T-helper 1 cell treated with Interleukin-12 subunit alpha and Interleukin-12 subunit beta and Interleukin-4 antibody, amounts not matched to agents 30 μg/mL and 1 μg/mL, for 36 hours (primary cell): ENCODE measurements around the gene ST8SIA6.

Experiments used
- H3K27ac Mint-ChIP-seq: one replicate; pipeline ENCODE4 v1.8.0; 2021; ENCODE audit warnings: mild to moderate bottlenecking, mixed read lengths
- H3K27me3 Mint-ChIP-seq: one replicate; pipeline ENCODE4 v1.8.0; 2021; ENCODE audit warnings: low read depth, mixed read lengths
- H3K36me3 Mint-ChIP-seq: one replicate; pipeline ENCODE4 v1.8.0; 2021; ENCODE audit warnings: low read depth, mixed read lengths
- H3K4me1 Mint-ChIP-seq: one replicate; pipeline ENCODE4 v1.8.0; 2021; ENCODE audit warnings: low read depth, mixed read lengths
- H3K4me3 Mint-ChIP-seq: one replicate; pipeline ENCODE4 v1.8.0; 2021; ENCODE audit warnings: mild to moderate bottlenecking, moderate library complexity, mixed read lengths
- H3K9me3 Mint-ChIP-seq: one replicate; pipeline ENCODE4 v1.8.0; 2021; ENCODE audit warnings: mixed read lengths

ST8SIA6 gene

DNA sequence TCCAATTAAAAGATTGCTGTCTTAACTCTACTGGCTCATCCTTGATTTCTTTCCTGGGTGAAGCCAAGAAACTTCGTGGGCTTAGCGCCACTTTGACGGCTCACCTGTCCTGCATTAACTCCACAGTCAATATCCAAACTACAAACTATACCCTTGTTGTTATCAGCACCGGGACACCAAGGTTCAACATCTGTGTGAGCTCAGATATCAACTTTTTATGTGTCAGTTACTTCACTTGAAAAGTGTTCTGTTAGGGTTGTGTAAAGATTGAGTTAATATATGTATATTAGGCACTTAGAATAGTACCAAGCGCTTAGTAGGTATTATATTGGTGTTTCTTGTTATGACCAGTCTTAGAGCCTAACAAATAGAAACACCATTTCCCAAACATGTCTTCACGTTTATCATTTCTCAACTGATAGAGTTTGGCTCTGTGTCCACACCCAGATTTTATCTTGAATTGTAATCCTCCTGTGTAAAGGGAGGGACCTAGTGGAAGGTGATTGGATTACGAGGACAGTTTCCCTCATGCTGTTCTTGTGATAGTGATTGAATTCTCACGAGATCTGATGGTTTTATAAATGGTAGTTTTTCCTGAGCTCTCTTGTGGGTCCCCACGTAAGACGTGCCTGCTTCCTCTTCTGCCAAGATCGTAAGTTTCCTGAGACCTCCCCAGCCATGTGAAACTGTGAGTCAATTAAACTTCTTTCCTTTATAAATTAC is 19.0 kb upstream of the ST8SIA6 start:
- Mint-ChIP-seq H3K27ac (no peak overlapping the region), H3K4me1 (peaks cover 3% of the 10 kb centered on the region), H3K9me3 (peaks cover 4% of the 10 kb centered on the region), H3K36me3 (peaks cover 2% of the 10 kb centered on the region), H3K27me3 (peaks cover 27% of the 10 kb centered on the region), H3K4me3 (no peak overlapping the region)

GRCh38 chr10:17472481-17473227 is 18.3 kb upstream of the ST8SIA6 start:
- Mint-ChIP-seq H3K27ac (no peak overlapping the region), H3K36me3 (peaks cover 2% of the 10 kb centered on the region), H3K4me1 (peaks cover 3% of the 10 kb centered on the region)

GRCh38 chr10:17470246-17470645 is 15.9 kb upstream of the ST8SIA6 start:
- Mint-ChIP-seq H3K36me3 (peaks cover 2% of the 10 kb centered on the region), H3K4me3 (no peak overlapping the region), H3K9me3 (peaks cover 4% of the 10 kb centered on the region), H3K27me3 (peaks cover 30% of the 10 kb centered on the region), H3K27ac (no peak overlapping the region), H3K4me1 (peaks cover 3% of the 10 kb centered on the region)

More at GRCh38 chr10:17472481-17473227, 18.3 kb upstream of the ST8SIA6 start:
- no peak overlapping the region for H3K4me3 Mint-ChIP-seq
- H3K27me3 Mint-ChIP-seq: peaks cover 29% of the 10 kb centered on the region
- peaks cover 4% of the 10 kb centered on the region for H3K9me3 Mint-ChIP-seq

GRCh38 chr10:17465328-17466125 is 11.1 kb upstream of the ST8SIA6 start:
- no peaks in the 10 kb centered on the region for H3K4me1 Mint-ChIP-seq
- peaks cover 33% of the 10 kb centered on the region for H3K27me3 Mint-ChIP-seq
- peaks cover 4% of the 10 kb centered on the region for H3K9me3 Mint-ChIP-seq

DNA sequence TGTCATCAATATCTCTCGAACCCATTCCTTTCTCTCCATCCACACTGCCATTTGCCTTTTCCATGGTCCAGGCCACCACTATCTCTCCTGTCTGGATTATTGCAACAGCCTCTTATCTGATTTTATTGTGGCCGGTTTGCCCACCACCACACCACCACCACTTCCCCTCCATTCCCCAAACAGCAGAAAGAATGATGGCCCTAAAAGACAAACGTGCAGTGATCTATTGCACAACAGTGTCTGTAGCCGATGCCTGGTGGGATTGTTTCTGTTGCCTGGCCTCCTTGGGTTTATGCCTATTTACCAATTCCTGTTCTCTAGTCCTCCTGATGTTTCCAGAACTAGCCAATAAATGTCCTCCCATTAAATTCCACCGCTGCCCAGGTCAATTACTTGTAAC is 10.2 kb upstream of the ST8SIA6 start:
- Mint-ChIP-seq H3K36me3 (no peaks in the 10 kb centered on the region), H3K4me3 (no peak overlapping the region), H3K27ac (no peak overlapping the region), H3K4me1 (no peaks in the 10 kb centered on the region), H3K27me3 (peaks cover 30% of the 10 kb centered on the region), H3K9me3 (no peaks in the 10 kb centered on the region)

More at GRCh38 chr10:17465328-17466125, 11.1 kb upstream of the ST8SIA6 start:
- peaks cover 2% of the 10 kb centered on the region for H3K36me3 Mint-ChIP-seq
- H3K27ac Mint-ChIP-seq: no peak overlapping the region
- H3K4me3 Mint-ChIP-seq: no peak overlapping the region

GRCh38 chr10:17460756-17461155 is 6.4 kb upstream of the ST8SIA6 start:
- Mint-ChIP-seq H3K4me1 (no peaks in the 10 kb centered on the region), H3K9me3 (no peaks in the 10 kb centered on the region), H3K36me3 (no peaks in the 10 kb centered on the region), H3K4me3 (no peak overlapping the region), H3K27ac (no peak overlapping the region), H3K27me3 (peaks cover 30% of the 10 kb centered on the region)

GRCh38 chr10:17457083-17457482 is 2.7 kb upstream of the ST8SIA6 start:
- H3K27ac Mint-ChIP-seq: no peak overlapping the region

DNA sequence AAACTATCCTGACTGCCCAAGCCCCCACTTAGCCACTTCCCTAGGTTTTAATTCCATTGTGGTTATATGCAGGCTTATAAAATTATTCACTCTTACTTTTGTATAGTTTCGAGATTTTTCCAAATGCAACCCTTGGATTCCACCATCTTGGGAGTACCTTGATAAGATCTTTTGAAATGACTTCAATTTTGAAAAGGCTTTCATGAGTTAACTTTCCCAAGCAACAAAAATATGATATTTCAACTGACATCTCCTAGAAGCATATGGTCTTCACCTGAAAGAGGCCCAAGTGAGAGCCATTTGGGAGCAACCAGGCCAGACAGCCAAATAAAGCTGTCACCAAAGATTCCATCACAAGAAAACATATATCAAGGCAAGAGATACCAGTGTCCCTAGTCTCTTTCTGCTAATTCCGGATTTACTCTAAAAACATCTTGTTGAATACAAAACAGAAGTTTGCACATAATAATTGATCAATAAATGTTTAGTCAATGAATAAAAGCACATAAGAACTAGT is 1.7 kb upstream of the ST8SIA6 start:
- Mint-ChIP-seq H3K27ac (no peak overlapping the region), H3K36me3 (no peaks in the 10 kb centered on the region), H3K9me3 (no peaks in the 10 kb centered on the region), H3K27me3 (peaks cover 49% of the 10 kb centered on the region), H3K4me3 (no peak overlapping the region), H3K4me1 (peaks cover 12% of the 10 kb centered on the region)

More at GRCh38 chr10:17457083-17457482, 2.7 kb upstream of the ST8SIA6 start:
- Mint-ChIP-seq H3K27me3 (peaks cover 39% of the 10 kb centered on the region), H3K9me3 (no peaks in the 10 kb centered on the region), H3K36me3 (no peaks in the 10 kb centered on the region), H3K4me1 (peaks cover 12% of the 10 kb centered on the region), H3K4me3 (no peak overlapping the region)

DNA sequence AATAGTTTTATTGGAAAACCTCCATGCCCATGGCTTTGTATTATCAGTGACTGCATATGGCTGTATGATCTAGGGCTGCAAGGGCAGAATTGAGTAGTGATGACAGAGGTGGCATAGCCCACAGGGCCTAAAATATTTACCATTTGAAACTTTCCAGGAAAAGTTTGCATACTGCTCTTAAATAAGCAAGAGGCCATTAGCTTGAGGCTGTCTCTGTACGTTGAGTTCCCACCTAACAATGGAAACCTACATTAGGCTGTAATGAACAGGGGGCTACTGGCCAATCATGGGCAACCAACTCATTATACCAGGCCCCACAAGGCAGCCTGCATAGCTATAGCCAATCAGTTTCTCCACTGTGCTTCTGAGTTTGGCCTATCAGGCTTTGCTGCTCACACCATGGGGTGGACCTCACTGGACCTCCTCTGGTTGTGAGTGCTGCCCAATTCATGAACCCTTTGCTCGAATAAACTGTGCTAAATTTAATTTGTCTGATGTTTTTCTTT is 673 bp upstream of the ST8SIA6 start:
- peaks cover 54% of the 10 kb centered on the region for H3K27me3 Mint-ChIP-seq
- peak overlapping the region; percentile 59 for H3K27ac Mint-ChIP-seq
- H3K4me3 Mint-ChIP-seq: peak overlapping the region; percentile 77
- peaks cover 12% of the 10 kb centered on the region for H3K4me1 Mint-ChIP-seq
- peaks cover 3% of the 10 kb centered on the region for H3K36me3 Mint-ChIP-seq
- H3K9me3 Mint-ChIP-seq: no peaks in the 10 kb centered on the region

- peak overlapping the region; percentile 32 for H3K27ac Mint-ChIP-seq
- peak overlapping the region; percentile 81 for H3K4me3 Mint-ChIP-seq
- H3K27me3 Mint-ChIP-seq: peaks cover 58% of the 10 kb centered on the region
- peaks cover 8% of the 10 kb centered on the region for H3K9me3 Mint-ChIP-seq
- peaks cover 12% of the 10 kb centered on the region for H3K4me1 Mint-ChIP-seq
- H3K36me3 Mint-ChIP-seq: peaks cover 11% of the 10 kb centered on the region
Observed at GRCh38 chr10:17453373-17454091, 863 bp downstream of the ST8SIA6 start.

GRCh38 chr10:17453035-17453372 is 1.4 kb downstream of the ST8SIA6 start:
- Mint-ChIP-seq H3K27me3 (peaks cover 58% of the 10 kb centered on the region), H3K27ac (no peak overlapping the region), H3K4me1 (peaks cover 12% of the 10 kb centered on the region), H3K36me3 (peaks cover 12% of the 10 kb centered on the region), H3K4me3 (peak overlapping the region; percentile 81), H3K9me3 (peaks cover 11% of the 10 kb centered on the region)

DNA sequence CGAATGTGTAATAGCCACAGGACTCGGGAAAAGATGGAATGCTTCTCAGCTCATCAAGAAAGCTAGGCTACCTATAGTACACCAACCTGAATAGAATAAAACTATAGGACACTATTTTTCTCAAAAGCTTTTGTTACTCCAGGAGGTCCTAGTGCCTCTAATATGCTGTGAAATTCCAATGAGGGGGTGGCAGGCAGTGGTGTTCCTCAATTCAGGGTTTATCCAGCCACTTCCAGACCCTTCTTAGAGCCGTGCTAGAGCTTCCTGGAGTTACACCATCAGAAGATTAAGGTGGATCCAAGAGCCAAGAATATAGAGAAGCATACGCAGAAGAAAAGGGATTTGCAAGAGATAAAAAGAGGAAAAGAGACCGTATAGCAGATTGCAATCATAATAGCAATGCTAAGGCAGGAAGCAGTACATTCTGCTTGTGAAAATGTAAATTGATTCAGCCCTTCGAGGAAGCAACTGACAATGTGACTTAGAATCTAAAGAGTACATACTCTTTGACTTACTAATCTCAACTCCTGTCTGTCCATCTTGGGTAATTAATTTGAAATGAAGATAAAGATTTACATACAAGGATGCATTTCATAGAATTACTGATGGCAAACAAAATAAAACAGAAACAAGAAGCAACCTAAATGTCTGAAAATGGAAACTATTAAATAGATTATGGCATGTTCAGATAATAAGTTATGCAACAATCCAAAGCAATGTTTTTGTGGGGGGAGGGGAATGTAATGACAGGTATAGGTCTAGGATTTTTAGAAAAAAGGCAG is 2.1 kb downstream of the ST8SIA6 start:
- Mint-ChIP-seq H3K36me3 (peaks cover 12% of the 10 kb centered on the region), H3K4me3 (peak overlapping the region; percentile 23), H3K27ac (no peak overlapping the region), H3K4me1 (peaks cover 12% of the 10 kb centered on the region), H3K9me3 (peaks cover 13% of the 10 kb centered on the region), H3K27me3 (peaks cover 57% of the 10 kb centered on the region)

DNA sequence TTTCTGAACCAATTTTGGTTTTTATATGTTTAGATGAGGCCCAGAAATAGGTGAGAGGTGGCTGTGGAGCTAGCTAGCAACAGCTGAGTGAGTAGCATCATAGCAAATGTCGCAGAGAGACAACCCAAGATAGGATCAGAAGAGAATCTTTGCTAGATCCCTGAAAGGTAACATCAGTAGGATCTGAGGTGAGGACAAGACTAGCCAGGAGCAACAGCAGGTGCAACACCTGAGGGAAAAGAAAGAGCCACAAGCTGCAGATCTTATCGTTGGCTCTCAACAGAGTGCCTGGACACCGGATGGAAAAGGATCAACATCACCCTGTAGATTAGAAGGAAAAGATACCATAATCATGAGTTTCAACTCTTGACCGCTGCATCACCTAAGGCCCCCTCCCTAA is 4.4 kb downstream of the ST8SIA6 start:
- H3K4me1 Mint-ChIP-seq: peaks cover 18% of the 10 kb centered on the region
- H3K36me3 Mint-ChIP-seq: peaks cover 13% of the 10 kb centered on the region

More for the DNA sequence above, 4.4 kb downstream of the ST8SIA6 start:
- Mint-ChIP-seq H3K27ac (no peak overlapping the region), H3K9me3 (peaks cover 13% of the 10 kb centered on the region), H3K4me3 (no peak overlapping the region), H3K27me3 (peaks cover 44% of the 10 kb centered on the region)
